HG02981 (cell line): ENCODE data around the gene PRR35.

Experiments used
- ATAC-seq: cut with Tn5 transposase; IDR thresholded peaks from one replicate; pipeline ENCODE4 v1.9.1; 2021; ENCODE audit warnings: mild to moderate bottlenecking, moderate library complexity; ENCODE audit not compliant: unreplicated experiment

The PRR35 gene

GRCh38 chr16:561957-562938 lies 2.1 kb downstream of the PRR35 start:
- ATAC-seq = no peak

- no peak for ATAC-seq
Measured at GRCh38 chr16:563072-563644, 3.0 kb downstream of the PRR35 start.

GRCh38 chr16:564690-565418 lies 4.7 kb downstream of the PRR35 start:
- no peak for ATAC-seq

GRCh38 chr16:565419-566330 lies 5.5 kb downstream of the PRR35 start:
- no peak for ATAC-seq

- ATAC-seq = no peak
Measured at GRCh38 chr16:566475-567372, 6.5 kb downstream of the PRR35 start, which contains the start of gene NHLRC4. TSS of gene NHLRC4 (plus strand) at chr16:567005. CDS start at chr16:568048, 1,043 bp downstream.

GRCh38 chr16:567373-568256 lies 7.4 kb downstream of the PRR35 start:
- ATAC-seq = no peak

GRCh38 chr16:568401-569258 lies 8.4 kb downstream of the PRR35 start:
- no peak for ATAC-seq

- ATAC-seq = no peak
Measured at GRCh38 chr16:569445-570254, 9.5 kb downstream of the PRR35 start, which contains the start of gene PIGQ. TSS of gene PIGQ (plus strand) at chr16:569968. CDS start at chr16:574075, 4,107 bp downstream.

- no peak for ATAC-seq
Measured at GRCh38 chr16:572865-573650, 12.9 kb downstream of the PRR35 start.

GRCh38 chr16:574021-574760 lies 14.0 kb downstream of the PRR35 start:
- ATAC-seq = no peak

GRCh38 chr16:575354-576196 lies 15.4 kb downstream of the PRR35 start:
- ATAC-seq = no peak

GRCh38 chr16:576197-576822 lies 16.1 kb downstream of the PRR35 start:
- ATAC-seq = no peak

GRCh38 chr16:576823-577201 lies 16.6 kb downstream of the PRR35 start:
- ATAC-seq = no peak

GRCh38 chr16:577796-578195 lies 17.6 kb downstream of the PRR35 start:
- ATAC-seq = no peak
